NCI-H526 treated with DMSO at 0.1 percent for 48 hours (cell line): Measurements from ENCODE around the gene CX3CL1.
"Not testable (repeated sequence)": the region's sequence is repeated elsewhere in the genome, so short reads cannot be mapped to it uniquely, and the experiment has no call there.

ENCODE experiments used
- DNase-seq: peaks from one replicate; lab custom pipeline; 2025; lab: John Stamatoyannopoulos, UW

Gene CX3CL1

DNA sequence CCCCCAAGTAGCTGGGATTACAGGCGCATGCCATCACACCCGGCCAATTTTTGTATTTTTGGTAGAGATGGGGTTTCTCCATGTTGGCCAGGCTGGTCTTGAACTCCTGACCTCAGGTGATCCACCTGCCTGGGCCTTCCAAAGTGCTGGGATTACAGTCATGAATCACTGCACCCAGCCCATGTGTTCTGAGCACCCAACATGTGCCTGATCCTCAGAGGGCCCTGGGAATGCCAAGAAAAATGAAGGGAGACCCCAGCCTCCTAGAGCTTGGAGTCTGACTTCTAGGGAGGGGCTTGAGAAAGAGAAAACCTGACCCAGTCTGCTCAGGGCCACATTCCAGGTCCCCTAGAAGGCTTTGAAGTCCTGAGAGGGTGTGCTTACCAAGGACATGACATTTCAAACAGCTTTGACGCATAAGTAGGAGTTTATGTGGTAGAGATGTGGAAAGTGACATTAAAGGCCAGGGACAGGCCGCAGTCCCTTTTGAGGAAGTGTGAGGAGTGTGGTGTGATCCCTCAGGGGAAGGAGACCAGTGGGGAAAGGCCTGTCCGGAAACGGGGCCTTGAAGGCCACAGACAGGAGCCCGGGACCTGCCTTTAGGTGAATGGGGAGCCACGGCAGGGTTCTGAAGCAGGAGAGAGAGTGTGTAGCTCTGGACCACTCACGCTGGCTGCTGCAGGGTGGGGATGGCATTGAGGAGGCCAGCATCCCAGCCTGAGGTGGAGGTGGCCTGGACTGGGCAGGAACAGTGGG lies 14.8 kb upstream of the CX3CL1 start:
- no peak for DNase-seq

DNA sequence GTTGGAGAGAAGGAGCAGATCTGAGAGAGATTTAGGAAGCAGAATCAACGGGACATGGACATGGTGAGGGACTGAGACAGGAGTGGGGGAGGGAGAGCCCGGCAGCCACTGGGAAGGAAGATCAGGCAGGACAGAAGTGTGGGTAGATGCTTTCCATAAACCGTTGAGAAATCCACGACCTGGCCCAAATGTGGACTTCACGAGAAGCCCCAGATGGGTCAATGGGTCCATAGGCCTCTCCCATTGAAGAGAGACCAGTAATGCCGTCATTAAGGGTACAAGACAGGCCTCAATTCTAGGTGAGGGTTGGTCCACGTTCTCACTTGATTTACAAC lies 14.2 kb upstream of the CX3CL1 start:
- DNase-seq = no peak

DNA sequence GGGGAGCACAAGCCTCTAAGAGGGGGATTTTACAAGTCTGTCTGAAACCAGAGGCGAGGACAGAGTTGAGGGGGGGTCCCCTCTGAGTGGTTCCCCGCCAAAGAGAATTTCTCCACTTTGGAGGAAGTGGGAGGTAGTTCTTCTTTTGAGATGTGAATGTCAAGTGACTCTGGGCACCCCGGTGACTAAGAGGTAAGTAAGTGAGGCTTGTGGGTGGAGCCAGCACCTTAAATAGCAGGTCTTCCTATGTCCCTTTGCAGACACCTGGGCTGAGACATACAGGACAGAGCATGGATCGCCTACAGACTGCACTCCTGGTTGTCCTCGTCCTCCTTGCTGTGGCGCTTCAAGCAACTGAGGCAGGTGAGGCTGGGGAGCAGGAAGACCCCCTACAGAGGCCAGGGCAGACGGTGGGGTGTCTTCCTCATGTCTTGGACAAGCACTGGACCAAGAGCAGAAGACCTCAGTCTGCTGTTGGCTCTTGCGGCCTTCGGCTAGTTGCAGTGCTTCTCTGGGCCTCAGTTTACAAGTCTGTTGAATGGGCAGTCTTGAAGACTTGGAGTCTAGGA lies 13.7 kb upstream of the CX3CL1 start, which contains the start of gene CCL22:
Gene CCL22 (plus strand): TSS at position 257 of the 569 bp plus-strand sequence. CDS start 34 bp downstream, at position 291.
- DNase-seq = no peak

DNA sequence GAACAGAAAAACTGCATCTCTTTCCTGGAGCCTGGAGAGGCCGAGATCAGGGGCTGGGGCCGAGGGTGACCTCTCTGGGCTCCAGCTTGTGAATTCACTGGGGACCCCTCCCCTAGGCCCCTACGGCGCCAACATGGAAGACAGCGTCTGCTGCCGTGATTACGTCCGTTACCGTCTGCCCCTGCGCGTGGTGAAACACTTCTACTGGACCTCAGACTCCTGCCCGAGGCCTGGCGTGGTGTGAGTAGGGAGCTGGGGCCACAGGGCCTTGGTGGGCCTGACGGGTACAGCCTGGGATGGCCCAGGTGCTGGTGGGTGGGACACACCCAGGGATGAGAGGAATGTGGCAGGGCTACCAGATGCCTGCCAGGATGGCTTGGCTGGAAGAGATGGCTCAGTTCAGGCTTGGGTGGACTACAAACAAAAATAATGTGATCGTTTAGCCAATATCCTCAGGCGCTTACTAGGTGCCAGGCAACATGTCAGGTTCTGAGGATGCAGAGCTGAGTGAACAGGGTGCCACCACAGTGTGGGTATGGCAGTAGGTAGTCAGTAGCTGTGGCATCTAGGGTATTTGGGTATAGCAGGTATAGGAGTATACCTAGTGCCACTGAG lies 11.9 kb upstream of the CX3CL1 start:
- DNase-seq = no peak

DNA sequence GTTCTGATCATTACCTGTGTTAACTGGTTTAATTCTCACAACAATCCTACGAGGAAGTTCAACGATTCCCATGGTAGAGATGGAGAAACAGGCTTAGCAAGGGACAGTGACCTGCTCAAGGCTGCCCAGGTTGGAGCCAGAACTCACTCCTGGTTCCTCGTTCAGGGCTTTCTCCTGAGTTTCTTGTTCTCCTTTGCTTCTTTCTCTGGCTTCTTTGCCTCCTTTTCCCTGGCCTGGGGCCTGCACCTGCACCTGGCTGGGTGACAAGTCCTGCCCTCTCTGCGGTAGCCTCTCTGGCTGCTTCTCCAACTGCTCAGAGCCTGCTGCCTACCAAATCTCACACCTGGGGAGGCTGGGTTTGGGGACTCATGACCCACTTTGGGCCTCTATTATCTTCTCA lies 10.9 kb upstream of the CX3CL1 start:
- no peak for DNase-seq

DNA sequence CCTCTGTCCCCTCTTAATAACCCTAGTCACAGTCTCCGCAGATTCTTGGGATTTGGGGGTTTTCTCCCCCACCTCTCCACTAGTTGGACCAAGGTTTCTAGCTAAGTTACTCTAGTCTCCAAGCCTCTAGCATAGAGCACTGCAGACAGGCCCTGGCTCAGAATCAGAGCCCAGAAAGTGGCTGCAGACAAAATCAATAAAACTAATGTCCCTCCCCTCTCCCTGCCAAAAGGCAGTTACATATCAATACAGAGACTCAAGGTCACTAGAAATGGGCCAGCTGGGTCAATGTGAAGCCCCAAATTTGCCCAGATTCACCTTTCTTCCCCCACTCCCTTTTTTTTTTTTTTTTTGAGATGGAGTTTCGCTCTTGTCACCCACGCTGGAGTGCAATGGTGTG lies 8.1 kb upstream of the CX3CL1 start:
- DNase-seq = no peak

DNA sequence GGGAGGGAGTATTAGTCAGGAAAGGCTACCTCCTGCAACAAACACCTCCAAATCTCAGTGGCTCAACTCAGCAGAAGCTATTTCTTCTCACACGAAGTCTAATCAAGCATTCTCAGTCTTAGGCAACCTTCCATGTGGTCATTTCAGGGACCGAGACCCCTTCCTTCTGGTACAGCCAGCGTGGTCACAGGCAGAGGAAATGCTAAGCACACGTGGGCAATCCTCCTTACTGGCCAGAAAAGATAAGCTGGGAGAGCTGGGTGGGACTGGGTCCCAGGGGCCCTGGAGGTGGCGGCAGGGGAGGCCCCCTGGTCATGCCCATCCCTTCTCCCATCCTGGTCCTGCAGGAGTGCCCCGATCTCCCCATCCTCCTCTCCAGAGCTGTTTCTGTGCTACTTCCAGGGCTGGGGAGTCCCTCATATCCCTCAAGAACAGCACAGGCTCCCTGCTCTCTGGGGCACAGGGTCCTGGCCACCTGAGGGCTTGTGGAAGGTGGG lies 5.7 kb upstream of the CX3CL1 start:
- no peak for DNase-seq

DNA sequence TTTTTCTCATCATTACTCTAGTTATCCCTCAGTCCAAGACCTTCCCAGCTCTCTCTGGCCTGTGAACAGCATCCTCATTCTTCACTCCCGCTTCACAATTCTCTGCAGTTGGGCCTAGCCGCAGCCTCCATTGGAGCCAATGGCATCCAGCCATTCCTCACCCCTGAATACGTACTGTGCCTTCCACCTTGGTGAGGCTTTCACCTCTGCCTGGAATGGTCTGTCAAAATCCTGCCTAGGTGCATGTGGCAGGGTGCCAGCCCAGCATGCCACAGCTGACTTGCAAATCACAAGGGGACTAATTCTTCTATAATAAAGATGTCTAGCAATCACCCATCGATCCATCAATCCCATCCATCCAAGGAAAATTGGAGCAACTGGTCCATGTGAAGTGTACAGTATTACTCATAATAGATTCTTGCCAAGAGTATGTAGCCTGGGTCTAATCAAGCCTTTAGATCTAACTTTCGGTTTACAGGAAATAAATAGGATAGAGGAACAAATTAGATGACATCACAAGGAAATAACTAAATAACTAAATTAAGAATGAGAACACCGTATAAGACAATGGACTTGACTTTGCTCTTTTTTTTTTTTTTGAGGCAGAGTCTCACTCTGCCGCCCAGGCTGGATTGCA lies 5.1 kb upstream of the CX3CL1 start:
- DNase-seq = no peak

DNA sequence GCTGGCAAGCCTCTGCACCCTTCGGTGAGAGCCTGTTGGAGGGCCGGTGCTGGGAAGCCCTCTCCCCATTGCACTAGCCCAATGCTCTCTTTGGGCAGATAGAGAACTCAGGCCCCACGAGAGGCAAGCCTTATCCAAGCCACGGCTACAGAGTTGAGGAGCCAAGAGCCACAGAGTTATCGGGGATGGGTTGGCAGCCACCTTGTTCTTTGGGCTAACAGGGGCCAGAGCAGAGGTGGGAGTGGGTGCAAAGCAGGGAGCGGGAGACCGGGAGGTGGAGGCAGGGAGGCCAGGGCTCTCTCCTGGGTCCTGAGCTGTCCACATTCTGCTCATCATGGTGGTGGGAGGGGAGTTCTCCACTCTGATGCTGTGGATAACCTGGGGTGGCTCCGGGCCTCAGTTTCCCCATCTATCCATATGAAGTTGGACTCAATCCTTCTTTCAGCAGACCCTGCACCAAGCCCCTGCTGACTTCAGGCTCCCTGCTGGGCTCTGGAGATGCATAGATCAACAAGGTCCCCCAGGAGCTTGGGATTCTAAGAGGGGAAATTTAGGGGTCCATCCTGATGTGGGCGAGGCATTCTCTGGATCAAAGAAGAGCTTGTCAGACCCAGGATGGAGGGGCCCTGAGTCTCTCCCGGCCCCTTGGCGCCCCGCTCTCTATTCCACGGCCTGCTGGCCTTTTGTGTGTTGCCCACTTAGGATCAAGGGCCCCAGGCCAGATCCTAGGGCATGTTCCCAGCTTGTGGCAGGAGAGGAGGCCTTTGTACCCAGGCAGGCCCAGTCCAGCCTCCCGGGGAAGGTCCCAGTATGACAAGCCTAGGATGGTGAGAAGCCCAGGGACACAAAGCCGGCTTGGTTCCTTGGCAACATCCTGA lies 557 bp upstream of the CX3CL1 start:
- no peak for DNase-seq

DNA sequence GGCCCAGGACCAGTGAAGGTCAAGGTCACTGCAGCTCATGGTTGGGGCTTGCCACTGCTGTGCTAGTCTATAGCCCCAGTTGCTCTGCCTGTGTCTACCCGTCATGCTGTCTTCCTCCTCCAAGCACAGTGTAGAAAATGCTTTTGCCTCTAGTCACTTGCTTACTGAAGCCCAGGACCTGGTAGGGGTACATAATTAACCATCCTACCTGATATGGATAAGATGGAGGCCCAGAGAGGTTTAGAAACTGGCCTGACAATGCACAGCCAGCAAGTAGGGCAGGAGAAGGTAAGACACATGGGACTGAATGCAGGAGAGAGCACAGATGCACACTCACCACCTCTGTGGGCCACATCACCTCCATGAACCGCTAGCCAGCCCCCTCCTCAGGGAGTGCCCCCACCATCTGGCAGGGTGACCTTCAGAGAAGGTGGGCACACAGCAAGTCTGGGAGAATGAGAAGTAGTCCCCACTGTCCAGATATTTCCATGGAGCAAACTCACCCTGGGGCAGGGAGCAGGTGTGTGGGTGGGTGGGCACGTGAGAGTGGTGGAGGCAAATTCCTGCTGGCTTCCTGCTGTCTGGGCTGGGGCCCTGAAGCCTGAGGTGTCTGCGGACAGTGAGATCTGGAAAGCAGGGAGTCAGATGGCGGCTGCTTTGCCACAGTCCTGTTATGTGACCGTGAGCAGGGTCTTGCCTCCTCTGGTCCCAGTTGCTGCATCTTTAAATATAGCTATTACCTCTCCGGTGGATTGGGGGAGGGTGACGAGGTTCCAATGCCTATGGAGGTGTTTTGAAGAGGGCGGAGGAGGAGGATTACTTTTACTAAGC lies 1.0 kb downstream of the CX3CL1 start:
- no peak for DNase-seq

DNA sequence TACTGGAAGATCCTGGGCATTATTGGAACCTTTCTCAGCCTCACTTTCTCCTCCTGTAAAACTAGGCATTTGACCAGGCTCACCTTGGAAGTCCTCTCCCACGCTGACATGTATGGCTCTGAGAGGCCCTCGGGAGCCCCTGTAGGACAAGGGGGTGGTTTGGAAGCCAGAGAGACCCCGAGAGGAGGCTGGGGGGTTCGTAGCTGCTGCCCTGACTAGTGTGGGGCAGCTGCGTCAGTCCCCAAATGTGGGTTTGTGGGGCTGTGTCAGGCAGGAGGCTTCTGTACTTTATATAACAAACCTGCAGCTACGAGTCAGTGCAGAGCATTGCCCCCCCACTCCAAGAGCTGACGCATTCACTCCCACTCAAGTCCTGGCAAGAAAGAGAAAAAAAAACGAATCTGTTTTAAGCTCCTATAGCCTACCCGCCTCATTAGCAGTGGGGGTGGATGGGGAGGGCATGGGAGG lies 1.8 kb downstream of the CX3CL1 start:
- DNase-seq = no peak

DNA sequence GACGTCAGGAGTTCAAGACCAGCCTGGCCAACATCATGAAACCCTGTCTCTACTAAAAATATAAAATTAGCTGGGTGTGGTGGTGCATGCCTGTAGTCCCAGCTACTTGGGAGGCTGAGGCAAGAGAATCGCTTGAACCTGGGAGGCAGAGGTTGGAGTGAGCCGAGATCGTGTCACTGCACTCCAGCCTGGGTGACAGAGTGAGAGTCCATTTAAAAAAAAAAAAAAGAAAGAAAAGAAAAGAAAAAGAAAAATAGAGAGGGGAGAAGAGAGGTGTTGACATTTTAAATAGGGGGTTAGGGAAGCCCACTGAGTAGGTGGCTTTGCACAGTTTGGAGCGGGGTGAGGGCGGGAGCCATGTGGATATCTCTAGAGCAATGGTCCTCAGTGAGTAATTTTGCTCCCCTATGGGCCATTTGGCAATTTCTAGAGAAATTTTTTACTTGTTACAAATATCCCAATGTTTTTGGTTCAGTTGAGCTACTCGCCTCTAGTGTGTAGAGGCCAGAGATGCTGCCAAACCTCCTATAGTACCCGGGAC lies 2.7 kb downstream of the CX3CL1 start:
- DNase-seq = not testable (repeated sequence)

DNA sequence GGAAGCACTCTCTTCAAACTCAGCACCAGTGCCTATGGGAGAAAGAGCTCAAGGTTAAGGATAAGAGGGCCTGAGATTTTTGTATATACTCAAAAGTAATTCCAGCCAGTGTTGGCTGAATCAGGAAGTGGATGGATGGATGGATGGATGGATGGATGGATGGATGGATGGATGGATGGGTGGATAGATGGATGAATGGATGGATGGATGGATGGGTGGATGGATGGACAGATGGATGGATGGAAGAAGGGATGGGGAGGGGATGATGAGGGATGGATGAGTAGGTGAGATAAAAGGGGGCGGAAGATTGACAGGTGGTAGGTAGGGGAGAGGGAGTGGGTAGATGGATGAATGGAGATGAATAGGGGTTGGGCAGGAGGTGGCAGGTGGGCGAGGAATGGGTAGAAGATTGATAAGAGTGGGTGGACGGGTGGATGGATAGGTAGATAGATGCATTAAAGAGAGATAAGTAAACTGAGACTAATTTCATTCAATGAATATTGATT lies 4.1 kb downstream of the CX3CL1 start:
- DNase-seq = no peak

DNA sequence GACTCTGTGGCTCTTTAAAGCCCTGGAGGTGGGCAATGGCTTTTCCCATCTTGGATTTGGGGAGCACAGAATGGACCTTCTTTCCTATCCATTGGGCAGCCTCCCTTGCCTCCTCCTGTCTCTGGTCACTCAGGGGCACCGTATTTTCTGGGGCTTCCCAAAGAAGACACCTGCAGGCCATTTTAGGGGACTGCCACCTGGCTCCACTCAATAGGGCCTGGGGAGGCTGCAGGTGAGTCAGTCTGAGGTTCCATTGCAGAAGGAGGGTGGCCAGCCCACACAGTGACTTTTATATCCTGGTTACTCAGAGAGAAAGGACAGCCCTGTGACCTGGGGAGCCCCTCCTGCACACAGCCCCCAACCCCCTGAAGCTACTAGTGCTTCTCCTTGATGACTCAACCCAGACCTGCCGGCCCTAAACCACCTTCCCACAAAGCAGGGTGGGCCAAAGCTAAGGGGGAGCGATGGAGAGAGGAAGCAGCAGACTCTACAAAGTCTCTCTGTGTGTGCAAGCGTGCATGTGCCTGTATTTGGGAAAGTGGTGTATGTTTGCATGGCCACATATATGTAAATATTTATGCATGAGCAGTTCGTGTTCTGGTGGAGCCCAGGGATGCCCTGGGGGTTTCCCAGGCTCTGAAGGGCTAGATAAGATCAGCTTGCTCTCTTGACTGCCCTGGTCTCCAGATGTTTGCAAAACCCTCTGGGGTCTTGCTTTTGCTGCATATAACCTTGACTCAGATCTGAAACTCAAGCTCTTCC lies 5.0 kb downstream of the CX3CL1 start:
- peak; percentile 85 for DNase-seq

DNA sequence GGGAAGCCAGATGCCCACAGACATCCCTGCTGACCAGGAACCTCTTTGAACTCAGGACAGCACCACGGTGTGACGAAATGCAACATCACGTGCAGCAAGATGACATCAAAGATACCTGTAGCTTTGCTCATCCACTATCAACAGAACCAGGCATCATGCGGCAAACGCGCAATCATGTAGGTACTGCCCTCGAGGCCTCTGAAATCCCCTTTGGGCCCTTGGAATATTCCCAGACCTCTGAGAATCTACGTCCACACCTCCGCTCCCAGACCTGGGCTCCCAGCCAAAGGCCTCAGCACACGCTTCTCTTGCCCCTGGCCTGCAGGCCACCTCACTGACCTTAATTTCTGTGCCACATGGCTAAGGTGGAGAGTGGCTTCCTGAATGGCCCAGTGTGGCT lies 7.3 kb downstream of the CX3CL1 start:
- DNase-seq = no peak

DNA sequence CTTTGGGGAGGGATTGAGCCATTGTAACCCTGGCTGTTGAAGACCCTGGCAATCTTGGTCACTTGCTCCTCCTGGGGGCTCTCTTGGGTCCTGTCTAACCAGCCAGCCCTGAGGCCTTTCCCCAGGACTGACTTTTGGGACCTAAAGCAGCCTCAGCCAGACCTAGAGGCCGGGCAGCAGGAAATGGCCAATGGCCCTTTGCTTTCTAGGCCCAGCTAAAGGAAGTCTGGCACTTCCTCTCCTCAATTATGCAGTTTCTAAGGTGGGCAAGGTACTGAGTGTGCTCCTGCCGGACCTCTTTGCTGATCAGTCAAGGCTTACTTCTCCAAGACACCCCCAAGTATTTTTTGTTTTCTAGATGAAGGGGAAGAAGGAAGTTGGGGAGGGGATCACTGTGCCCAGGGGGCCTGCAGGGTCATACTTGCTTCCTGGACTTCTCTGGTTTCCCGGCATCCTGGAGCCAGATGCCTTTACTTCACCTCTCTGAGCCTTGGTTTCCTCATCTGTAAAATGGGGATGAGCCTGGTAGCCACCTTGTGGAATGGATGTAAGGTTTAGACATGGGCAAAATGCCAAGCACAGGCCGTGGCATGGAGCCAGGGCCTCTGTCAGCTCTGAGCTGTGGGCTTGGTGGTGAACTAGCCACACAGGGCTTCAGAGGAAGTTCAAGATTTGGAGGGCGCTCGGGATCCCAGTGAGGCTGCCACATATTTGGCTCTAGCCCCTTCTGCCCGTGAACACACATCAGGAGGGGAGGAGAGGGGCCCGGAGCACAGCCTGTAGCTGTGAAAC lies 8.6 kb downstream of the CX3CL1 start:
- no peak for DNase-seq

DNA sequence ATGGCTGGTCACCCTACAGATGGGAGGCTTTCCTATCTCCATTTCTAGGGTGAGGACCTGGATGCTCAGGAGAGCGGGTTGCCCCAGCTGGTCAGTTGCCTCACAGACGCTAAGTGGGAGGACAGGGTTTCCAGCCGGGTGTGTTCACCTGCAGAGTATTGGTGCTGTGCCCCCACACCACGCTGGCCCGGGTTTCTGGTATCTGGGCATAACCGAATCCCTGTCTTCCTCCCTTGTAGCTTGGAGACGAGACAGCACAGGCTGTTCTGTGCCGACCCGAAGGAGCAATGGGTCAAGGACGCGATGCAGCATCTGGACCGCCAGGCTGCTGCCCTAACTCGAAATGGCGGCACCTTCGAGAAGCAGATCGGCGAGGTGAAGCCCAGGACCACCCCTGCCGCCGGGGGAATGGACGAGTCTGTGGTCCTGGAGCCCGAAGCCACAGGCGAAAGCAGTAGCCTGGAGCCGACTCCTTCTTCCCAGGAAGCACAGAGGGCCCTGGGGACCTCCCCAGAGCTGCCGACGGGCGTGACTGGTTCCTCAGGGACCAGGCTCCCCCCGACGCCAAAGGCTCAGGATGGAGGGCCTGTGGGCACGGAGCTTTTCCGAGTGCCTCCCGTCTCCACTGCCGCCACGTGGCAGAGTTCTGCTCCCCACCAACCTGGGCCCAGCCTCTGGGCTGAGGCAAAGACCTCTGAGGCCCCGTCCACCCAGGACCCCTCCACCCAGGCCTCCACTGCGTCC lies 9.7 kb downstream of the CX3CL1 start:
- DNase-seq = no peak
